GM06990 (cell line): ENCODE data around the gene RAB11A.

Experiments
- DNase-seq: peaks from one replicate; pipeline ENCODE4 v3.0.0-alpha.2; 2011; ENCODE audit not compliant: insufficient read length; ENCODE audit errors: extremely low read depth
- H3K27me3 ChIP-seq: replicated peaks from 2 replicates; pipeline ENCODE4 v1.6.0; 2011; ENCODE audit warnings: low read length; ENCODE audit not compliant: control insufficient read depth, insufficient read depth
- H3K36me3 ChIP-seq: 2 replicates; pipeline ENCODE4 v1.5.1; 2011; ENCODE audit warnings: low read length; ENCODE audit not compliant: control insufficient read depth, insufficient read depth
- H3K4me3 ChIP-seq: replicated peaks from 2 replicates; pipeline ENCODE4 v1.5.1; 2011; ENCODE audit warnings: low read depth, mild to moderate bottlenecking, control low read depth, low read length
- TF ChIP-seq, protein P1 (sequence below): IDR thresholded peaks from 2 replicates; pipeline ENCODE4 v1.5.1; 2011; ENCODE audit warnings: low read length, control low read depth, mild to moderate bottlenecking, inconsistent platforms; ENCODE audit not compliant: insufficient read depth, poor library complexity, severe bottlenecking

The RAB11A gene

GRCh38 chr15:65925338-65925737, 56.0 kb downstream of the RAB11A start:
- no peaks in the 10 kb centered on the region for H3K27me3 ChIP-seq
- DNase-seq: no peak
- no peak overlapping the region for H3K4me3 ChIP-seq
- TF ChIP-seq, protein P1, sequence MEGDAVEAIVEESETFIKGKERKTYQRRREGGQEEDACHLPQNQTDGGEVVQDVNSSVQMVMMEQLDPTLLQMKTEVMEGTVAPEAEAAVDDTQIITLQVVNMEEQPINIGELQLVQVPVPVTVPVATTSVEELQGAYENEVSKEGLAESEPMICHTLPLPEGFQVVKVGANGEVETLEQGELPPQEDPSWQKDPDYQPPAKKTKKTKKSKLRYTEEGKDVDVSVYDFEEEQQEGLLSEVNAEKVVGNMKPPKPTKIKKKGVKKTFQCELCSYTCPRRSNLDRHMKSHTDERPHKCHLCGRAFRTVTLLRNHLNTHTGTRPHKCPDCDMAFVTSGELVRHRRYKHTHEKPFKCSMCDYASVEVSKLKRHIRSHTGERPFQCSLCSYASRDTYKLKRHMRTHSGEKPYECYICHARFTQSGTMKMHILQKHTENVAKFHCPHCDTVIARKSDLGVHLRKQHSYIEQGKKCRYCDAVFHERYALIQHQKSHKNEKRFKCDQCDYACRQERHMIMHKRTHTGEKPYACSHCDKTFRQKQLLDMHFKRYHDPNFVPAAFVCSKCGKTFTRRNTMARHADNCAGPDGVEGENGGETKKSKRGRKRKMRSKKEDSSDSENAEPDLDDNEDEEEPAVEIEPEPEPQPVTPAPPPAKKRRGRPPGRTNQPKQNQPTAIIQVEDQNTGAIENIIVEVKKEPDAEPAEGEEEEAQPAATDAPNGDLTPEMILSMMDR: no peak
- no peaks in the 10 kb centered on the region for H3K36me3 ChIP-seq

GRCh38 chr15:65926459-65926858, 57.2 kb downstream of the RAB11A start:
- H3K4me3 ChIP-seq: no peak overlapping the region
- H3K36me3 ChIP-seq: no peaks in the 10 kb centered on the region
- no peak for DNase-seq
- no peaks in the 10 kb centered on the region for H3K27me3 ChIP-seq
- TF ChIP-seq, protein P1: no peak

GRCh38 chr15:65926899-65927298, 57.6 kb downstream of the RAB11A start:
- TF ChIP-seq, protein P1: no peak
- DNase-seq: no peak
- Histone ChIP-seq H3K27me3 (no peaks in the 10 kb centered on the region), H3K36me3 (no peaks in the 10 kb centered on the region), H3K4me3 (no peak overlapping the region)

DNA sequence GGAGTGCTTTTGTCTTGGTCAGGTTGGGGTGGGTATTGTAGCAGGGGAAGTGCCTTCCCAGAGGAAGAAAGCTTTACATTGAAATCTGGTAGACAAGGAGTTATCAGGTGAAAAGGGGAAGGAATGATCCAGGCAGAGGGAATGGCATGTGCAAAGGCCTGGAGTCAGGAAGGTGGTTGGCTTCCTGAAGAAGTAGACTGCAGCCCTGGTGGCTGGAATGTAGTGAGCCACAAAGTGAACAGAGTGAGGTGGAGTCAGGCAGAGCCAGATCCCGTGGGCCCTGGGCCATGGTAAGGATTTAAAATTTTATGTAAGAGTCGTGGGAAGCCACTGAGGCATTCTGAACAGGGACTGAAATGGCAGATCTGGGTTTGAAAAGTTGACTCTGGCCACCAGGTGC, 58.3 kb downstream of the RAB11A start:
- no peaks in the 10 kb centered on the region for H3K36me3 ChIP-seq
- TF ChIP-seq, protein P1: no peak
- H3K27me3 ChIP-seq: no peaks in the 10 kb centered on the region
- H3K4me3 ChIP-seq: no peak overlapping the region
- no peak for DNase-seq

DNA sequence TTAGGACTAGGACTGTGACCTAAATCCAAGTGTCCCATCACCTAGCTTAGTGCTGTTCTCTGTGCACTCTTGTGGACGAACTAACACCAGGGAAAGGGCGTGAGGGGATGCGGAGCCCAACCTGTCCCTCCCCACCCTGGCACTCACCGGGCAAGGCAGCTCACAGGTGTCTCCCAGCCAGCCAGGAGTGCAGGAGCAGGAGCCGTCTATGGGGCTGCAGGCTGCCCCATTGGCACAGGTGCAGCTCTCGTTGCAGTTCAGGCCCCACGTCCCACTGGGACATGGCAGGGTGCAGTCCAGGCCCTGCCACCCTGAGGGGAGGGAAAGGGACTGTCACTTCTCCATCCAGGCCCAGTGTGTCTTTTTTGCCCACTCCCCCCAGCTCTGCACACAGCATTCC, 60.3 kb downstream of the RAB11A start:
- Histone ChIP-seq H3K36me3 (no peaks in the 10 kb centered on the region), H3K27me3 (no peaks in the 10 kb centered on the region), H3K4me3 (no peak overlapping the region)
- DNase-seq: no peak
- TF ChIP-seq, protein P1: no peak

- no peak overlapping the region for H3K4me3 ChIP-seq
- no peaks in the 10 kb centered on the region for H3K27me3 ChIP-seq
- TF ChIP-seq, protein P1: no peak
- H3K36me3 ChIP-seq: no peaks in the 10 kb centered on the region
- DNase-seq: no peak
Observed at GRCh38 chr15:65930134-65930533, 60.8 kb downstream of the RAB11A start.
